ENCODE results near the gene ANP32E. TPM values are rescaled to one million over a fixed set of nuclear protein-coding genes. Genes with fewer than 3 reads are reported as not detected.
A peak's percentile ranks its signal among the peaks of the same experiment; 100 is the strongest.

Gene ANP32E
- total RNA-seq, 1 donor from 2014 or later, result 12.9 TPM

DNA sequence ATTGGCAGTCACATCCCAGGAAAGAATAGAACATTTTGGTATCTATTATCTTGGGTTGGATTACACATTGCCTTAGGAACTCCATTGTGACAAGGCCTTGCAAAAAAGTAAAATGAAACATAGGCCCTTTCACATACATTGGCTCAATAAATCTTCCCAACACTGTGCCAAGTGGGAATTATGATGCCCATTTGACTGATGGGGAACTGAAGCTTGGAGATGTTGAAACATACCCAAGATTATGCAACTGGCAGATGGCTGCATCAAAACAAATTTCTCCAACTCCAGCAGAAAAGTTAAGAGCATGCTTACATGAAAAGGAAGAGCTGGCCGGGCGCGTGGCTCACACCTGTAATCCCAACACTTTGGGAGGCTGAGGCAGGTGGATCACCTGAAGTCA, 59.3 kb downstream of the ANP32E start:
- DNase-seq (ENCODE audit: low spot score) (no peak), ATAC-seq (no peak)

DNA sequence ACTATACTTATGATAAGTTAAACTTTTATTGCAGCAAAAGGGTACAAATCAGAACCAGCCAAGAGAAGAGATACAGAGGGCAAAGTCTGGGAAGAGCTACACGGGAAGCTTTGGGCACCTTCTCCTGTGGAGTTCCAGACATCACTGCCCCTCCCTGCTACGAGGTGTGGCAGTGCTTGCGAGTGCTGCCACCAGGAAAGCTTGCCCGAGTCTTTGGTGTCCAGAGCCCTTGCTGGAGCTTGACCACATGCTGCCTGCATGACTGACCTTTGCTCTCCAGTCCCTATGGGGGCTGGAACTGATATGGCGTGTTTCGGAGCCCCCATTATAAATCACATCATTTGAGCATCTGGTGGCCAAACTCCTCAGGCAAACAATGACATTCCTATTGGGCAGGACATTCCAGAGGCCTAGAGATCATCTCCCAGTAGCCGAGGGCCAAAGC, 62.7 kb downstream of the ANP32E start:
- peak; percentile 65 for ATAC-seq
- DNase-seq (ENCODE audit: low spot score), result no peak

DNA sequence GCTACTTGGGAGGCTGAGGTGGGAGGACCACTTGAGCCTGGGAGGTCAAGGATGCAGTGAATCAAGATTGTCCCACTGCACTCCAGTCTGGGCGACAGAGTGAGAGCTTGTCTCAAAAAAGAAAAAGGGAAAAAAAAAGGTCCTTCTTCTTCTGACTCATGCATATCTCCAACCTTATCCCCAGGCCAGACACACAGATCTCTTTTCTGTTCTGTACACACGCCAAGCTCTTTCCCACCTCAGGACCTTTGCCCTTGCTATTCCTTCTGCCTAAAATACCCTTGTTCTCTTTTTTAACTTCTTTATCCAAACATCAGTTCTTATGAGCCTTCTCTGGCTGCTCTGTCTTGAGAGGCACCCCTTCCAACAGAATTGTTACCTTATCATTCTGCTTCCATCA, 64.1 kb downstream of the ANP32E start:
- ATAC-seq, result no peak

GRCh38 chr1:150168960-150169601, 66.8 kb downstream of the ANP32E start:
- DNase-seq (ENCODE audit: low spot score) (peak; percentile 61), ATAC-seq (peak; percentile 80)

More for the DNA sequence above, 64.1 kb downstream of the ANP32E start:
- no peak for DNase-seq (ENCODE audit: low spot score)

Other genes starting within 250 kb of the ANP32E start
- 19.1 TPM for gene OTUD7B, start 225.4 kb downstream of the ANP32E start, total RNA-seq
- gene VPS45, start 168.3 kb downstream of the ANP32E start, total RNA-seq, result 12.3 TPM
- gene PLEKHO1, start 86.2 kb downstream of the ANP32E start, total RNA-seq, result 3.8 TPM
- gene CA14, start 21.7 kb upstream of the ANP32E start, total RNA-seq, result 5.6 TPM
- gene APH1A, start 32.9 kb upstream of the ANP32E start, total RNA-seq, result 88.5 TPM
- gene C1orf54, start 36.7 kb upstream of the ANP32E start, total RNA-seq, result 3.0 TPM
- 5.3 TPM for gene CIART, start 46.4 kb upstream of the ANP32E start, total RNA-seq
- gene MRPS21, start 57.7 kb upstream of the ANP32E start, total RNA-seq, result 27.0 TPM
- 21.3 TPM for gene PRPF3, start 85.4 kb upstream of the ANP32E start, total RNA-seq
- 12.8 TPM for gene RPRD2, start 128.0 kb upstream of the ANP32E start, total RNA-seq

Measured in left lobe of liver (tissue), 2 donors.